BLaER1 (cell line): ENCODE data around the gene RPP40.
"Not testable (repeated sequence)": the region's sequence is repeated elsewhere in the genome, so short reads cannot be mapped to it uniquely, and the experiment has no call there.

Experiments used
- H3K27ac ChIP-seq: shearing (Covaris generic); formaldehyde crosslinking; 2 replicates; pipeline ENCODE4 v1.8.1; 2022
- H3K27me3 ChIP-seq: shearing (Covaris generic); formaldehyde crosslinking; 2 replicates; pipeline ENCODE4 v1.8.1; 2022
- H3K36me3 ChIP-seq: shearing (Covaris generic); formaldehyde crosslinking; 2 replicates; pipeline ENCODE4 v1.8.1; 2022
- H3K4me1 ChIP-seq: shearing (Covaris generic); formaldehyde crosslinking; 2 replicates; pipeline ENCODE4 v1.8.1; 2022
- H3K4me2 ChIP-seq: shearing (Covaris generic); formaldehyde crosslinking; 2 replicates; pipeline ENCODE4 v1.8.1; 2022
- H3K4me3 ChIP-seq: shearing (Covaris generic); formaldehyde crosslinking; 2 replicates; pipeline ENCODE4 v1.8.1; 2022
- H3K9ac ChIP-seq: shearing (Covaris generic); formaldehyde crosslinking; 2 replicates; pipeline ENCODE4 v1.8.1; 2022
- H3K9me3 ChIP-seq: shearing (Covaris generic); formaldehyde crosslinking; 2 replicates; pipeline ENCODE4 v1.8.1; 2022
- H4K20me1 ChIP-seq: shearing (Covaris generic); formaldehyde crosslinking; 2 replicates; pipeline ENCODE4 v1.8.1; 2022
- Cebpa-rat ChIP-seq: shearing (Covaris generic); IDR thresholded peaks from 2 replicates; pipeline ENCODE4 v1.8.1; 2022

Gene RPP40

GRCh38 chr6:5034736-5035135, 30.9 kb upstream of the RPP40 start:
- peaks cover 15% of the 10 kb centered on the region for H3K4me1 ChIP-seq
- no peaks in the 10 kb centered on the region for H4K20me1 ChIP-seq
- TF ChIP-seq Cebpa-rat = no peak
- H3K27ac ChIP-seq = no peak overlapping the region
- no peak overlapping the region for H3K4me2 ChIP-seq
- no peak overlapping the region for H3K9ac ChIP-seq
- peaks cover 12% of the 10 kb centered on the region for H3K9me3 ChIP-seq
- H3K4me3 ChIP-seq = no peak overlapping the region
- H3K36me3 ChIP-seq = no peaks in the 10 kb centered on the region
- H3K27me3 ChIP-seq = no peaks in the 10 kb centered on the region

- H3K9me3 ChIP-seq = peaks cover 12% of the 10 kb centered on the region
- H3K9ac ChIP-seq = no peak overlapping the region
- H3K4me3 ChIP-seq = no peak overlapping the region
- no peak for TF ChIP-seq Cebpa-rat
- H4K20me1 ChIP-seq = no peaks in the 10 kb centered on the region
- no peak overlapping the region for H3K4me2 ChIP-seq
- H3K4me1 ChIP-seq = peaks cover 15% of the 10 kb centered on the region
- H3K27ac ChIP-seq = no peak overlapping the region
- no peaks in the 10 kb centered on the region for H3K27me3 ChIP-seq
- H3K36me3 ChIP-seq = no peaks in the 10 kb centered on the region
Measured at GRCh38 chr6:5034328-5034727, 30.5 kb upstream of the RPP40 start.

DNA sequence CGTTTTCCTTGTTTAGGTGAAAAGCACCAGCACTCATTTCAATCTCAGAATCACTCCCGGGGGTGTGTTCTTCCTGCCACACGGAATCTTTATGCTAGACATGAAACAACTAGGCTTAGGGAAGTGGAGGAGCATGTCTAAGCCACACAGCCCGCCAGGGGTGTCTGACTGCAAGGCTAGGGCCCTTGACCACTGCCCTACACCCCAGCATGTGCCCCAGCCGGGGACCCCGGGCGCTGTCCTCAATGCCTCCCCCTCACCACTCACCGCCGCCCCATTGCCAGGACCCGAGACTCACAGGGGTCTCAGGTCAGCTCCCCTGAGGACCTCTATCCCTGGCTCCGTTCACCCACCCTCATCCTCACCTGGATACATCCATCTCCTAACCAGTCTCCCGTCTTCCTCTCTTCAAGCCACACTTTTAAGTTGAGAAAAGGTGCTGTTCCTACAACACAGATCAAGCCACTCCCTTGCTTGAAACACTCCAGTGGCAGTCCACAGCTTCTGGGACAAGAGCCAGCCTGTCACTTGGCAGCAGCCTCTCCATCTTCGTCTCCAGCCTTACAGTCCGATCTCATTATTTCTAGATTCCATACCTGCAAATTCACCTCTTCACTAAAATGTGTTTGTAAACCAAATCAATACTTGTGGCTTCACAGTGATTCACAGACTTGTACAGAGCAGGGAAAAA, 29.5 kb upstream of the RPP40 start:
- H3K36me3 ChIP-seq, H3K9ac ChIP-seq, H3K27me3 ChIP-seq, H4K20me1 ChIP-seq, H3K4me3 ChIP-seq, H3K27ac ChIP-seq, H3K4me2 ChIP-seq: not testable (repeated sequence)
- peaks cover 15% of the 10 kb centered on the region for H3K4me1 ChIP-seq
- H3K9me3 ChIP-seq = peaks cover 12% of the 10 kb centered on the region

DNA sequence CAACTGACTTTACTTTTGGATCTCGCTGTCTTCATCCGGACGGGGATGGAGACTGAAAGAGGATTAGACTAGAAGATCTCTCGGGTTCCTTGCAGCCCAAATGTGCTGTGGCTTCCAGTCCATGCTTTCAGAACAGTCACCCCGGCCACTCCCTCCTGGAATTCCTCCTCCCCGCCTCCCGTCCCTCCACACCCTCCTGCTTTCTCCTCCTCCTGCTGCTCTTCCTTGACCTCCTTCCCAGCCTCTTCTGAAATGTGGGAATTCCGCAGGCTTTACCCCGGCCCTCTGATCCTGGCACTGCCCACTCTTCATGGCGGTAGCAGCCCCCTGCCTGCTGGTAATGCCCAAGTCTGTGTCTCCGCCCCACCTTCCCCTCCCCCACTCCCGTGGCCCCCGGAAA, 28.9 kb upstream of the RPP40 start:
- H3K27me3 ChIP-seq, H3K4me2 ChIP-seq: not testable (repeated sequence)

GRCh38 chr6:5031150-5031549, 27.3 kb upstream of the RPP40 start:
- H3K9me3 ChIP-seq = peaks cover 12% of the 10 kb centered on the region
- H3K4me1 ChIP-seq = peaks cover 23% of the 10 kb centered on the region
- H3K27ac ChIP-seq = no peak overlapping the region
- TF ChIP-seq Cebpa-rat = no peak
- H4K20me1 ChIP-seq = no peaks in the 10 kb centered on the region
- no peaks in the 10 kb centered on the region for H3K36me3 ChIP-seq
- no peaks in the 10 kb centered on the region for H3K27me3 ChIP-seq
- peak overlapping the region; percentile 13; the same call in 1 of the 2 replicates for H3K4me2 ChIP-seq
- no peak overlapping the region for H3K9ac ChIP-seq
- no peak overlapping the region for H3K4me3 ChIP-seq

More for the DNA sequence above, 28.9 kb upstream of the RPP40 start:
- not testable (repeated sequence) for H3K27ac ChIP-seq, H3K9ac ChIP-seq, H3K36me3 ChIP-seq, H3K4me3 ChIP-seq, H4K20me1 ChIP-seq
- peaks cover 15% of the 10 kb centered on the region for H3K4me1 ChIP-seq
- H3K9me3 ChIP-seq = peaks cover 12% of the 10 kb centered on the region

DNA sequence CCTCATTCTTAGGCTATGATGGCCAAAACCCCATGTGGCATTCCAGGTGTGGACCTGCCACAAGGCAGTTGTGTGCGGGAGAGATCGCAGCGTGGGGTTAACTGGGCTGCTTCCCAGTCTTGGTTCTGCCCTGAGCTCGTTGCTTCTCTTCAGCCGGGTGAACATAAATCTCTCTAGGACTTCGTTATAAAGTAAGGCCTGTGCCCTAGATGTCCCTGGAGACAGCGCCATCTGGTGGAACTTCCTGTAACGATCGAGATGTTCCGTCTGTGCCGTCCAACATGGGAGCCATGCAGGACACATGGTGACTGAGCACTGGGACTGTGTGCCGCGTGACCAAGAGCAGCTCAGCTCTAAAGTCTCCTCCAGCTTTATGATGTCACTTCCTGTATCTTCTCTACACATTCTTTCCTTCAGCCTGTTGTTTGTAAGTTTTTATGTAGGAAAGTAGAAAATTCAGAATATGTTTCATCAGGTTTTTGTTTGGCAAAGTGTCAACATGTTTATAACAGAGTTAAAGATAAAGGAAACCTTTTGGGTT, 26.8 kb upstream of the RPP40 start:
- no peaks in the 10 kb centered on the region for H3K36me3 ChIP-seq
- no peaks in the 10 kb centered on the region for H4K20me1 ChIP-seq
- no peak overlapping the region for H3K27ac ChIP-seq
- peaks cover 27% of the 10 kb centered on the region for H3K4me1 ChIP-seq
- H3K9ac ChIP-seq = no peak overlapping the region
- no peaks in the 10 kb centered on the region for H3K27me3 ChIP-seq
- no peak overlapping the region for H3K4me3 ChIP-seq
- TF ChIP-seq Cebpa-rat = no peak
- peaks cover 12% of the 10 kb centered on the region for H3K9me3 ChIP-seq
- H3K4me2 ChIP-seq = 0 out of 2 replicates have a peak overlapping the region, but pooled peaks have one; percentile 13

DNA sequence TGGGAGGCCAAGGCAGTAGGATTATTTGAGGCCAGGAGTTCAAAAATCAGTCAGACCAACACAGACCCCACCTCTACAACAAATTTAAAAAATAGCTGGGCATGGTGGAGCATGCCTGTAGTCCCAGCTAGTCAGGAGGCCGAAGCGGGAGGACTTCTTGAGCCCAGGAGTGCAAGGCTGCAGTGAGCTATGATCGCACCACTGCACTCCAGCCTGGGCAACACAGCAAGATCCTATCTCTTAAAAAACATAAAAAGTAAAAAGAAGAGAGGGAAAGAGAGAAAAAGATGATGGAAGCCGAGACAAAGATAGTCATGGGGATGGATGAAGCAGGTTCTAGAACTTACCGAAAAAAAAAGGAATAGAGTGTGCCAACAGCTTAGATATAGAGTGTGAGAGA, 25.8 kb upstream of the RPP40 start:
- H3K27me3 ChIP-seq = no peaks in the 10 kb centered on the region
- no peak overlapping the region for H3K4me2 ChIP-seq
- H4K20me1 ChIP-seq = no peaks in the 10 kb centered on the region
- no peak overlapping the region for H3K4me3 ChIP-seq
- H3K27ac ChIP-seq = no peak overlapping the region
- no peaks in the 10 kb centered on the region for H3K36me3 ChIP-seq
- peaks cover 31% of the 10 kb centered on the region for H3K4me1 ChIP-seq
- no peak for TF ChIP-seq Cebpa-rat
- peaks cover 9% of the 10 kb centered on the region for H3K9me3 ChIP-seq
- H3K9ac ChIP-seq = no peak overlapping the region

GRCh38 chr6:5028921-5029320, 25.1 kb upstream of the RPP40 start:
- no peaks in the 10 kb centered on the region for H3K27me3 ChIP-seq
- peaks cover 31% of the 10 kb centered on the region for H3K4me1 ChIP-seq
- no peak overlapping the region for H3K9ac ChIP-seq
- peaks cover 9% of the 10 kb centered on the region for H3K9me3 ChIP-seq
- H4K20me1 ChIP-seq = no peaks in the 10 kb centered on the region
- H3K4me3 ChIP-seq = no peak overlapping the region
- no peaks in the 10 kb centered on the region for H3K36me3 ChIP-seq
- no peak for TF ChIP-seq Cebpa-rat
- H3K4me2 ChIP-seq = no peak overlapping the region
- H3K27ac ChIP-seq = no peak overlapping the region

DNA sequence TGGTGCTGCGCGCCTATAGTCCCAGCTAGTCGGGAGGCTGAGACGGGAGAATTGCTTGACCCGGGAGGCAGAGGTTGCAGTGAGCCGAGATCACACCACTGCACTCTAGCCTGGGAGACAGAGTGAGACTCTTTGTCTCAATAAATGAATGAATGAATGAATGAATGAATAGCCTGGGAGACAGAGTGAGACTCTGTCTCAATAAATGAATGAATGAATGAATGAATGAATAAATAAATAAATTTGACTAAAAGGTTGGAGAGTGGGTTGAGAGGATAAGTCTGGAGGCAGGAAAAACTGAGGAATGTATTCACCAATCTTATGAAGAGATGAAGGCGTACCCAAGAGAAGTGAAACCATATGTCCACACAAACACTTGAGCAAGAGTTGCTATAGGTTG, 24.5 kb upstream of the RPP40 start:
- no peak for TF ChIP-seq Cebpa-rat
- H3K9me3 ChIP-seq = peaks cover 9% of the 10 kb centered on the region
- H3K4me1 ChIP-seq = peaks cover 31% of the 10 kb centered on the region
- H3K36me3 ChIP-seq = no peaks in the 10 kb centered on the region
- H3K9ac ChIP-seq = no peak overlapping the region
- no peaks in the 10 kb centered on the region for H4K20me1 ChIP-seq
- no peaks in the 10 kb centered on the region for H3K27me3 ChIP-seq
- no peak overlapping the region for H3K4me2 ChIP-seq
- no peak overlapping the region for H3K27ac ChIP-seq
- H3K4me3 ChIP-seq = no peak overlapping the region

DNA sequence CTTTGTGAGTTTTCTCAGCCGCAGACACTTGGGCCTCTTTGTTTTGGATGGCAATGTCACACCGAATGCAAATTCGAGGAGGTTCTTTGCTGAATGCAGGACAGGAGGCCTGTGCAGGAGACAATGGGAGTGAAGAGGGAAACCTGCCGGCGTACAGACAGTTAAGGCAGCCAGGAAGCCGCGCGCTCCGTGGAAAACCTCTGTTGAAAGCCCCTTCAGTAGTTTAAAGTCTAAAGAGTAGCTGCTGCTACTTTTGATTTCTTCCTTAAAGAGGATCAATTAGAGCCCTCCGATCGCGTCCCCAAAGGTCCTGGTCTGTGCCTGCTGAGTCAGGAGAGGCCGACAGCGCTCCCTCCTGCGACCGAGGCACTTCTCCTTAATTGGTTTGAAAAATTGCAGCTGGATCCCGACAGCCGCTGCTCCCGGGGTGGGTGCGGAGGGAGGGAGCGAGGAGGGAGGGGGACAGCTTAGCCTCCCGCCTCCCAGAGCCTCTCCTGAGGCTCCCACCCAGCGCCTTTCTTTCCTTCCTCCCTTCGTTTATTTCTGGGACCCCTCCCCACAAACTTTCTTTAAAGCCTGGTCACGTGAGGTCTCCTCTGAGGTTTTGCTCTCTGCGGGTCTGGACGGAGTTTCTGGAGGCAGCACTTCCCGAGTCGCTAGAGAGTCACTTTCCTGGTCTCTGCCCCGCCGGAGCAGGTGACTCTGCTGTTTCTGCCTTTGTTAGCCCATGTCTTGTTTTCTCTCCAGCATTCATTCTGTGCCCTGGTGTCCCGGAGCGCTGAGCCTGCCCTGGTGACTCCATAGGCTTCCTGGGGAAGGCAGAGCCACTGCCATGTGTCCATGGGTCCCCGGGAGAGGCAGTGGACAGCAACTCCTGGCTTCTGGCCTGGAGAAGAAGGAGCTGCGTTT, 22.3 kb upstream of the RPP40 start:
- Histone ChIP-seq H3K27me3 (no peaks in the 10 kb centered on the region), H3K27ac (peak overlapping the region; percentile 78), H3K9me3 (peaks cover 6% of the 10 kb centered on the region), H4K20me1 (no peaks in the 10 kb centered on the region), H3K4me1 (peaks cover 27% of the 10 kb centered on the region), H3K4me3 (peak overlapping the region; percentile 59), H3K9ac (peak overlapping the region; percentile 74), H3K4me2 (peak overlapping the region; percentile 92), H3K36me3 (peaks cover 4% of the 10 kb centered on the region; the same call in 1 of the 2 replicates)
- no peak for TF ChIP-seq Cebpa-rat
